Smooth muscle cell (in vitro differentiated cells): ENCODE results near the gene IFT52. TPM values are rescaled to one million over a fixed set of nuclear protein-coding genes. Genes with fewer than 3 reads are reported as not detected.
A peak's percentile ranks its signal among the peaks of the same experiment; 100 is the strongest.

ENCODE experiments used
- DNase-seq: peaks from one replicate; lab custom pipeline; 2025; ENCODE audit not compliant: unreplicated experiment; lab: John Stamatoyannopoulos, UW
- H2AFZ ChIP-seq: fragments of 200-600 bp; sonication (generic); 2 replicates; pipeline ENCODE4 v1.6.0; 2016; ENCODE audit warnings: antibody characterized with exemption, low read depth, mild to moderate bottlenecking
- H3F3A ChIP-seq: fragments of 200-600 bp; sonication (generic); 2 replicates; pipeline ENCODE4 v1.6.0; 2017; ENCODE audit warnings: antibody characterized with exemption, low read depth
- H3K27ac ChIP-seq: fragments of 200-600 bp; sonication (generic); 2 replicates; pipeline ENCODE4 v1.5.1; 2016; ENCODE audit warnings: low read depth, mild to moderate bottlenecking
- H3K27me3 ChIP-seq: fragments of 200-600 bp; sonication (generic); 2 replicates; pipeline ENCODE4 v1.6.1; 2016; ENCODE audit warnings: low read depth, mild to moderate bottlenecking
- H3K36me3 ChIP-seq: fragments of 200-600 bp; sonication (generic); 2 replicates; pipeline ENCODE4 v1.5.1; 2016; ENCODE audit warnings: low read depth
- H3K4me1 ChIP-seq: fragments of 200-600 bp; sonication (generic); 2 replicates; pipeline ENCODE4 v1.5.1; 2016; ENCODE audit warnings: low read depth
- H3K4me2 ChIP-seq: fragments of 200-600 bp; sonication (generic); 2 replicates; pipeline ENCODE4 v1.6.0; 2016; ENCODE audit warnings: mild to moderate bottlenecking
- H3K4me3 ChIP-seq: fragments of 200-600 bp; sonication (generic); 2 replicates; pipeline ENCODE4 v1.5.1; 2016; ENCODE audit warnings: mild to moderate bottlenecking
- H3K79me2 ChIP-seq: fragments of 200-600 bp; sonication (generic); 2 replicates; pipeline ENCODE4 v1.6.0; 2016; ENCODE audit warnings: low read depth, mild to moderate bottlenecking
- H3K9ac ChIP-seq: fragments of 200-600 bp; sonication (generic); 2 replicates; pipeline ENCODE4 v1.6.0; 2016; ENCODE audit warnings: low read depth
- H3K9me3 ChIP-seq: fragments of 200-600 bp; sonication (generic); replicated peaks from 2 replicates; pipeline ENCODE4 v1.5.1; 2016; ENCODE audit warnings: low read depth
- H4K20me1 ChIP-seq: fragments of 200-600 bp; sonication (generic); 2 replicates; pipeline ENCODE4 v1.6.0; 2016; ENCODE audit warnings: low read depth
- CTCF ChIP-seq: fragments of 200-600 bp; sonication (generic); IDR thresholded peaks from 2 replicates; pipeline ENCODE4 v1.5.1; 2017; ENCODE audit warnings: borderline replicate concordance, mild to moderate bottlenecking, antibody characterized with exemption; ENCODE audit not compliant: insufficient read depth, poor library complexity, severe bottlenecking
- WGBS: methylation state at CpG from one replicate; pipeline ENCODE4 v1.1.7; 2016; ENCODE audit warnings: low lambda C conversion rate; 5-methylcytosine and 5-hydroxymethylcytosine counted together
- polyA plus RNA-seq: library from polyadenylated mRNA; unstranded; fragments of >200 nt; fragmentation: Nextera tagmentation; extraction: Ambion mirVana; gene quantifications from 2 replicates; pipeline ENCODE4 v1.2.1, GENCODE V29; 2016
- total RNA-seq: library from RNA; depleted of rRNA; stranded (reverse); fragments of >200 nt; gene quantifications from 2 replicates; pipeline ENCODE4 v1.2.3, GENCODE V29; 2014

The IFT52 gene, protein sequence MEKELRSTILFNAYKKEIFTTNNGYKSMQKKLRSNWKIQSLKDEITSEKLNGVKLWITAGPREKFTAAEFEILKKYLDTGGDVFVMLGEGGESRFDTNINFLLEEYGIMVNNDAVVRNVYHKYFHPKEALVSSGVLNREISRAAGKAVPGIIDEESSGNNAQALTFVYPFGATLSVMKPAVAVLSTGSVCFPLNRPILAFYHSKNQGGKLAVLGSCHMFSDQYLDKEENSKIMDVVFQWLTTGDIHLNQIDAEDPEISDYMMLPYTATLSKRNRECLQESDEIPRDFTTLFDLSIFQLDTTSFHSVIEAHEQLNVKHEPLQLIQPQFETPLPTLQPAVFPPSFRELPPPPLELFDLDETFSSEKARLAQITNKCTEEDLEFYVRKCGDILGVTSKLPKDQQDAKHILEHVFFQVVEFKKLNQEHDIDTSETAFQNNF
- total RNA-seq = 46.0 and 46.5 TPM in 2 replicates
- polyA plus RNA-seq = 36.1 and 51.0 TPM in 2 replicates

DNA sequence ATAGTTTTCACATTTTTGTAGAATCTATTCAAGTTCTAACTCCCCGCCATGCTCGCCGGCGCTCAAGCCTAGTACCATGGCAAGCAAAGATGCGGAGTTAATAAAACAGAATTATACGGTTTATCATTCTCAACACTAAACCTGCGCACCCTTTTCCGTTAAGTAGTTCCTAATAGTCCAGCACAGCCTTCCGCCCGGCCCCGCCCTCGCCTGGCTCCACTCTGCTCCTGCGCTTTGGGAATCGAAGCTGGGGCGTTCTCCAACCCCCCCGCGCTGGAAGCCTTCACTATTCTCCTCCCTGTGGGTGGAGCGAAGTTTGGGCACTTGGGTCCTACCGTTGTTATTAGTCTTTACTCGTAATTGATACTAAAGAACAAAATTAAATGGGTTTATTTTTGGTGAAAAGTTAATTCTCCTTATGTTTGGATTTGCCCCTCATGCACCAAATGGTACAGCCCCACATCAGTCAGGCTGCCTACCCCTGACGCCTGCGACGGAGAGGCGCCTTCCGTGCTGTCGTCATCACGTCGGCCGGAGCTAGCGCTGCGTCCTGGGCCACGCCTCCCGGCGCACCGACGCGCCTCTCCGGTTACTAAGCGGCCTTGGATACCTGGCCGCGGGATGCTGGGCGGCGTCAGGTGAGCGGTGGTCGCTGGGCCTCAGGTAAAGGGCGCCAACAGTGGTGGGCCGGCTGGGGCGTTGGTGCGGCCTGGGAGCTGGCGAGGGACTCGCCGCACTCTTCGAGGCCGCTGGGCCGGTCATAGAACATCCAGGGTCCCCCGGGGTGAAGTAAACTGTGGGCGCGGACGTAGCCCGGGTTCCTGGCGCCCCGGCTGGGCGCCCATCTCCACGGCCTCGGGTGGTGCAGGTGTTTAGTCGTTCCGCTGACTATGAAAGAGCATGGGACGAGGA lies at the start of gene IFT52:
Gene IFT52, plus strand, starts transcription at position 546 of the 912 bp plus-strand sequence. CDS start 3,762 bp downstream, outside the sequence.
- TF ChIP-seq CTCF = no peak
- Histone ChIP-seq H2AFZ (peak within 1 kb of the TSS; percentile 96), H3K27ac (peak within 1 kb of the TSS; percentile 79), H3K4me2 (peak within 1 kb of the TSS; percentile 98), H3K27me3 (no peaks in the 10 kb centered on the region), H3K36me3 (peaks cover 3% of the 10 kb centered on the region), H3K9ac (peak within 1 kb of the TSS; percentile 78), H4K20me1 (no peaks in the 10 kb centered on the region), H3K4me3 (peak within 1 kb of the TSS; percentile 79), H3F3A (no peaks in the 10 kb centered on the region), H3K9me3 (no peaks in the 10 kb centered on the region), H3K79me2 (peaks cover 30% of the 10 kb centered on the region), H3K4me1 (peaks cover 13% of the 10 kb centered on the region)
- WGBS = under 1% methylated on average over 68 of the region's 68 CpGs
- DNase-seq = peak; percentile 72

- Histone ChIP-seq H3K4me3 (no peak overlapping the region), H3K4me1 (no peaks in the 10 kb centered on the region), H3F3A (no peaks in the 10 kb centered on the region), H3K9me3 (no peaks in the 10 kb centered on the region), H3K36me3 (no peaks in the 10 kb centered on the region), H3K9ac (no peak overlapping the region), H3K4me2 (no peak overlapping the region), H2AFZ (no peak overlapping the region), H3K27me3 (no peaks in the 10 kb centered on the region), H3K79me2 (no peaks in the 10 kb centered on the region), H3K27ac (peak overlapping the region; percentile 34), H4K20me1 (no peaks in the 10 kb centered on the region)
- DNase-seq = no peak
- no peak for TF ChIP-seq CTCF
- 24% methylated on average over 2 of the region's 2 CpGs for WGBS
These were observed 49.5 kb upstream of the IFT52 start for GRCh38 chr20:43541214-43541613.

GRCh38 chr20:43542161-43542560 lies 48.6 kb upstream of the IFT52 start:
- WGBS = 97% methylated on average over 5 of the region's 5 CpGs

More at GRCh38 chr20:43542161-43542560, 48.6 kb upstream of the IFT52 start:
- no peaks in the 10 kb centered on the region for H3K36me3 ChIP-seq
- H3K27me3 ChIP-seq = no peaks in the 10 kb centered on the region
- H3K4me2 ChIP-seq = no peak overlapping the region
- H3K27ac ChIP-seq = no peak overlapping the region
- no peaks in the 10 kb centered on the region for H3K9me3 ChIP-seq
- no peaks in the 10 kb centered on the region for H3K79me2 ChIP-seq
- no peak overlapping the region for H3K9ac ChIP-seq
- no peak for DNase-seq
- H4K20me1 ChIP-seq = no peaks in the 10 kb centered on the region
- no peaks in the 10 kb centered on the region for H3F3A ChIP-seq
- H3K4me3 ChIP-seq = no peak overlapping the region
- no peak for TF ChIP-seq CTCF
- no peaks in the 10 kb centered on the region for H3K4me1 ChIP-seq
- no peak overlapping the region for H2AFZ ChIP-seq
